HCT116 (cell line): ENCODE data around the gene DNTT. TPM values are rescaled to one million over a fixed set of nuclear protein-coding genes. Genes with fewer than 3 reads are reported as not detected.

Experiments used
- ATAC-seq: fragments of 200-7000 bp; cut with Tn5 transposase; 2 replicates; pipeline ENCODE4 v1.9.1; 2020; ENCODE audit warnings: mild to moderate bottlenecking, moderate library complexity
- BruUV-seq: library from RNA; stranded (reverse); fragments of 400-500 nt; replicated peaks from 2 replicates; lab custom pipeline; 2021; lab: Mats Ljungman, UMichigan
- CTCF ChIA-PET: fragments of 300-600 bp; sonication (Branson Sonifier 250); formaldehyde crosslinking; loops from one replicate; lab custom pipeline; 2021; ENCODE audit warnings: antibody characterized with exemption; lab: Charles Lee
- POLR2A ChIA-PET: fragments of 300-600, 350-600 bp; sonication (Branson Sonifier 250); formaldehyde crosslinking; loops from one replicate; lab custom pipeline; 2021; ENCODE audit warnings: antibody characterized with exemption; lab: Charles Lee
- RAD21 ChIA-PET, 2 experiments: fragments of 300-600 bp; sonication (Branson Sonifier 250); formaldehyde crosslinking; loops; one replicate each; lab custom pipeline; 2023; ENCODE audit warnings: low total read pairs in 2 of 2; ENCODE audit not compliant: uncharacterized antibody in 2 of 2, unreplicated experiment in 2 of 2, low non-redundant PET in 1 of 2; lab: Charles Lee
- DNase-seq: peaks from one replicate; pipeline ENCODE4 v3.0.0-alpha.2; 2010; ENCODE audit warnings: low read depth, low spot score
- H2AFZ ChIP-seq: fragments of 200-600 bp; shearing (Covaris generic), sonication (generic); 2 replicates; pipeline ENCODE4 v1.6.1; 2017; ENCODE audit warnings: low read depth, mixed run types, mixed read lengths, antibody characterized with exemption, low read length; ENCODE audit not compliant: poor library complexity, severe bottlenecking
- H3K27ac ChIP-seq: 2 replicates; pipeline ENCODE4 v1.5.1; 2012; ENCODE audit warnings: low read depth, low read length
- H3K27me3 ChIP-seq: fragments of 200-600 bp; sonication (generic); 2 replicates; pipeline ENCODE4 v1.6.1; 2016; ENCODE audit warnings: mixed run types, low read length, mixed read lengths; ENCODE audit not compliant: insufficient read depth
- H3K36me3 ChIP-seq, 2 experiments: fragments of 200-500 bp in 1 of 2; fragments of 200-600 bp in 1 of 2; sonication (Bioruptor generic) in 1 of 2; sonication (generic) in 1 of 2; 2 replicates each; pipeline versions ENCODE4 v1.5.1 to v1.6.1; 2014 to 2016; ENCODE audit warnings: low read length in 2 of 2, inconsistent platforms in 1 of 2, mixed read lengths in 1 of 2, mixed run types in 1 of 2; ENCODE audit not compliant: insufficient read depth in 2 of 2, control insufficient read depth in 1 of 2
- H3K4me1 ChIP-seq, 2 experiments: fragments of 200-600 bp in 1 of 2; sonication (generic) in 1 of 2; 2 replicates each; pipeline versions ENCODE4 v1.5.1 to v1.6.1; 2012 to 2017; ENCODE audit warnings: low read length in 2 of 2, inconsistent platforms in 1 of 2, mild to moderate bottlenecking in 1 of 2, mixed read lengths in 1 of 2, mixed run types in 1 of 2, moderate library complexity in 1 of 2; ENCODE audit not compliant: insufficient read depth in 2 of 2, control insufficient read depth in 1 of 2
- H3K4me2 ChIP-seq: fragments of 200-600 bp; sonication (generic); 2 replicates; pipeline ENCODE4 v1.6.1; 2017; ENCODE audit warnings: mixed run types, low read length, mixed read lengths
- H3K4me3 ChIP-seq, 2 experiments: fragments of 200-600 bp in 1 of 2; sonication (generic) in 1 of 2; replicated peaks in 1 of 2; 2 replicates each; pipeline ENCODE4 v1.5.1; 2011 to 2016; ENCODE audit warnings: low read length in 2 of 2, control low read depth in 1 of 2, low read depth in 1 of 2, mild to moderate bottlenecking in 1 of 2, mixed read lengths in 1 of 2, mixed run types in 1 of 2
- H3K79me2 ChIP-seq: fragments of 200-600 bp; sonication (generic); 2 replicates; pipeline ENCODE4 v1.6.1; 2017; ENCODE audit warnings: mild to moderate bottlenecking, mixed run types, low read length, moderate library complexity, mixed read lengths; ENCODE audit not compliant: insufficient read depth
- H3K9ac ChIP-seq: fragments of 200-600 bp; sonication (generic); 2 replicates; pipeline ENCODE4 v1.6.1; 2016; ENCODE audit warnings: low read length, mixed read lengths
- H3K9me2 ChIP-seq: fragments of 200-600 bp; sonication (generic), shearing (Covaris generic); 2 replicates; pipeline ENCODE4 v1.6.1; 2017; ENCODE audit warnings: mixed run types, mild to moderate bottlenecking, moderate library complexity; ENCODE audit not compliant: insufficient read depth
- H3K9me3 ChIP-seq, 2 experiments: fragments of 200-500 bp in 1 of 2; fragments of 200-600 bp in 1 of 2; sonication (Bioruptor generic) in 1 of 2; sonication (generic) in 1 of 2; 2 replicates each; pipeline ENCODE4 v1.6.1; 2014 to 2017; ENCODE audit warnings: low read length in 2 of 2, mixed read lengths in 2 of 2, inconsistent platforms in 1 of 2, low read depth in 1 of 2, mild to moderate bottlenecking in 1 of 2, mixed run types in 1 of 2, moderate library complexity in 1 of 2; ENCODE audit not compliant: control insufficient read depth in 1 of 2, insufficient read depth in 1 of 2
- H4K20me1 ChIP-seq: fragments of 200-600 bp; sonication (generic), shearing (Covaris generic); 2 replicates; pipeline ENCODE4 v1.6.1; 2017; ENCODE audit warnings: mixed run types, mild to moderate bottlenecking, moderate library complexity; ENCODE audit not compliant: insufficient read depth
- CBX3 ChIP-seq: IDR thresholded peaks from 2 replicates; pipeline ENCODE4 v1.6.1; 2012; ENCODE audit warnings: low read depth
- EGR1 ChIP-seq: IDR thresholded peaks from 2 replicates; pipeline ENCODE4 v1.6.1; 2012; ENCODE audit warnings: low read depth
- ELF1 ChIP-seq: IDR thresholded peaks from 2 replicates; pipeline ENCODE4 v1.6.1; 2012; ENCODE audit warnings: low read depth, borderline replicate concordance
- EZH2phosphoT487 ChIP-seq: fragments of 200-600 bp; IDR thresholded peaks from 2 replicates; pipeline ENCODE4 v1.6.1; 2018; ENCODE audit warnings: antibody characterized with exemption, borderline replicate concordance
- JUND ChIP-seq: IDR thresholded peaks from 2 replicates; pipeline ENCODE4 v1.6.1; 2012
- POLR2A ChIP-seq: IDR thresholded peaks from 2 replicates; pipeline ENCODE4 v1.7.0; 2011; ENCODE audit warnings: borderline replicate concordance; ENCODE audit not compliant: insufficient read depth, insufficient read length; ENCODE audit errors: extremely low read depth
- SIN3A ChIP-seq: IDR thresholded peaks from 2 replicates; pipeline ENCODE4 v1.6.1; 2012; ENCODE audit warnings: low read depth
- SRF ChIP-seq: IDR thresholded peaks from 2 replicates; pipeline ENCODE4 v1.6.1; 2012; ENCODE audit warnings: low read depth
- ZFX ChIP-seq: fragments of 450-650 bp; IDR thresholded peaks from 2 replicates; pipeline ENCODE4 v1.6.1; 2017
- ZNF274 ChIP-seq: fragments of 200-500 bp; sonication (Bioruptor generic); IDR thresholded peaks from 2 replicates; pipeline ENCODE4 v1.6.1; 2014; ENCODE audit warnings: mild to moderate bottlenecking, low read depth, low read length, inconsistent platforms
- intact Hi-C: fragments of 100-400 bp; cut with micrococcal nuclease; formaldehyde crosslinking; loops from 2 replicates; pipeline ENCODE4 v1.10.0; 2022
- total RNA-seq: library from RNA; stranded (reverse); gene quantifications from one replicate; pipeline ENCODE4 v1.2.1, GENCODE V29; 2021; ENCODE audit not compliant: unreplicated experiment
- TF ChIP-seq, protein P1 (sequence below): IDR thresholded peaks from 2 replicates; pipeline ENCODE4 v1.6.1; 2011; ENCODE audit warnings: mild to moderate bottlenecking, low read length, moderate library complexity; ENCODE audit not compliant: insufficient replicate concordance; ENCODE audit errors: extremely low read depth
- TF ChIP-seq, protein P2 (sequence below), 3 experiments: fragments of 200-600 bp in 1 of 3; sonication (generic) in 1 of 3; IDR thresholded peaks in 2 of 3; conservative IDR thresholded peaks in 1 of 3; 2 replicates each; pipeline ENCODE4 v1.5.1; 2012 to 2017; ENCODE audit warnings: low read depth in 2 of 3, low read length in 2 of 3, antibody characterized with exemption in 1 of 3, borderline replicate concordance in 1 of 3, control low read depth in 1 of 3, mild to moderate bottlenecking in 1 of 3, mixed read lengths in 1 of 3, mixed run types in 1 of 3, moderate library complexity in 1 of 3; ENCODE audit not compliant: insufficient read depth in 1 of 3
- TF ChIP-seq, protein P3 (sequence below): IDR thresholded peaks from 2 replicates; pipeline ENCODE4 v1.6.1; 2012; ENCODE audit warnings: low read depth

The DNTT gene
- total RNA-seq, 1 experiment from 2014 or later = not detected

DNA sequence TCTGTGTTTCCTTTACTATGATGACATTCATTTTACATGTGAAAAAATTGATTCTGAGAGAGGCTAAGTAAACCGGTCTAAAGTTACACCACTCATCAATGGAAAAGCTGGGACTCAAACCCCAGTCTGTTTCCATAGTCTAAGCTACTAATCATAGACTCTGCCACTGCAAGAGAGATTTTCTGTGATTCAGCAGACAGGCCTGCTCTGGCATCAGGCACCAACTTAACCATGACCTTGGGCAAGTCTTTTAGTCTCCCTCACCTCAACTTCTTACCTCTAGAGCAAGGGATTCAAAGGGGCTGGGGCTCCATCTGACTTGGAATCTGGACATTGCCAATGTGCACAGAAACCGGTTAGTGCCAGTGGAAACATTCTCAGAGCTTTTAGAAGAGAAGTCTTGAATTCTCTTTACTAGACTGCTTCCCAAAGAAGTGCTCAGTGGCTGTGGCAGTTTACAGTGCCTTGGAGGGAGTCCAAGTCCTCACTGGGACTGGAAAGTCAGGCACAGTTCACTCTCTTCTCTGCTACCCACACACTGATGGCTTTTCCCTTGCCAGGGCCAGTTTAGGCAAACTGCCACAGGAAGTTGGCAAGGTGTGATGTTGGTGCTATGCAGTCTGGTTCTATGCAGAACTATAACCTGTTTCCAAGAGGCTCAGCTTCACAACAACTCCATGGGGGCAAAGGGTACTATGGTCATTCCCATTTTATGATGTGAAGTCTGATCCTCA lies 28.4 kb upstream of the DNTT start:
- H3K4me1 ChIP-seq = peaks cover 4% of the 10 kb centered on the region in 2 experiments; a peak in 3 of 4 replicates
- no peak overlapping the region for H2AFZ ChIP-seq
- H4K20me1 ChIP-seq = no peaks in the 10 kb centered on the region
- TF ChIP-seq EGR1 (no peak), ZNF274 (no peak), SIN3A (no peak), CBX3 (no peak), ELF1 (no peak)
- TF ChIP-seq, protein P1, sequence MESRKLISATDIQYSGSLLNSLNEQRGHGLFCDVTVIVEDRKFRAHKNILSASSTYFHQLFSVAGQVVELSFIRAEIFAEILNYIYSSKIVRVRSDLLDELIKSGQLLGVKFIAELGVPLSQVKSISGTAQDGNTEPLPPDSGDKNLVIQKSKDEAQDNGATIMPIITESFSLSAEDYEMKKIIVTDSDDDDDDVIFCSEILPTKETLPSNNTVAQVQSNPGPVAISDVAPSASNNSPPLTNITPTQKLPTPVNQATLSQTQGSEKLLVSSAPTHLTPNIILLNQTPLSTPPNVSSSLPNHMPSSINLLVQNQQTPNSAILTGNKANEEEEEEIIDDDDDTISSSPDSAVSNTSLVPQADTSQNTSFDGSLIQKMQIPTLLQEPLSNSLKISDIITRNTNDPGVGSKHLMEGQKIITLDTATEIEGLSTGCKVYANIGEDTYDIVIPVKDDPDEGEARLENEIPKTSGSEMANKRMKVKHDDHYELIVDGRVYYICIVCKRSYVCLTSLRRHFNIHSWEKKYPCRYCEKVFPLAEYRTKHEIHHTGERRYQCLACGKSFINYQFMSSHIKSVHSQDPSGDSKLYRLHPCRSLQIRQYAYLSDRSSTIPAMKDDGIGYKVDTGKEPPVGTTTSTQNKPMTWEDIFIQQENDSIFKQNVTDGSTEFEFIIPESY = no peak
- no TSS peak for BruUV-seq
- H3K9me2 ChIP-seq = no peaks in the 10 kb centered on the region
- no peak overlapping the region for H3K9ac ChIP-seq
- H3K4me3 ChIP-seq = no peak overlapping the region
- intact Hi-C loops = no loop called here
- no peaks in the 10 kb centered on the region for H3K79me2 ChIP-seq
- no peaks in the 10 kb centered on the region for H3K36me3 ChIP-seq
- ChIA-PET CTCF (no interaction called here), RAD21 (no interaction called here), POLR2A (no interaction called here)
- no peak overlapping the region for H3K4me2 ChIP-seq
- ATAC-seq = no peak
- H3K27ac ChIP-seq = no peak overlapping the region
- H3K9me3 ChIP-seq = no peaks in the 10 kb centered on the region
- no peak for DNase-seq
- H3K27me3 ChIP-seq = no peaks in the 10 kb centered on the region

DNA sequence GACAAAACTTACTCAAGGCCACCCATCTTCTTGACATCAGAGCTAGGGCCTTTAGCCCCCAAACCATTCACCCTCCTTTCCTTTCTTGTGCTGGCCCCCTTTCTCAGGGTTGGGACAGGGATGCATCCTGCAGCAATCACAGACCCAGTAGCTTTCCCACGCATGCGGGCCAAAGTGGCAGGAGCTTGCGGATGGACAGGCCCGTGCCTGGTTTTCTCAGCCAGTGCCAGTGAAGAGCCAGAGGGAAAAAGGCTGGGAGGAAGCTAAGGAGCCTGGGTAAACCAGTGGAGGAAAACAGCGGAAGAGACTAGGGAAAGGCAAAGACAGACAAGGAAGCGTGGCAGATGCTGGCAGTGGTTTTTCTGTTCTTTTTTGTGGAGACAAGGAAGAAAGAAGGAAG lies 27.8 kb upstream of the DNTT start:
- RAD21 ChIA-PET = no interaction called here
- no peaks in the 10 kb centered on the region for H3K9me2 ChIP-seq
- no peak overlapping the region for H2AFZ ChIP-seq
- no peak overlapping the region for H3K4me3 ChIP-seq
- H3K4me1 ChIP-seq = peaks cover under 1 to 7% of the 10 kb centered on the region in 2 experiments; a peak in 2 of 4 replicates
- H3K4me2 ChIP-seq = no peak overlapping the region
- ATAC-seq (no peak), DNase-seq (no peak)
- H4K20me1 ChIP-seq = no peaks in the 10 kb centered on the region
- intact Hi-C loops = no loop called here
- BruUV-seq = no TSS peak
- POLR2A ChIA-PET = no interaction called here
- no peak overlapping the region for H3K27ac ChIP-seq
- no peaks in the 10 kb centered on the region for H3K36me3 ChIP-seq
- H3K9me3 ChIP-seq = no peaks in the 10 kb centered on the region
- no peaks in the 10 kb centered on the region for H3K27me3 ChIP-seq
- no peak overlapping the region for H3K9ac ChIP-seq
- CTCF ChIA-PET = no interaction called here
- no peaks in the 10 kb centered on the region for H3K79me2 ChIP-seq
- TF ChIP-seq EZH2phosphoT487 (no peak), SIN3A (no peak), SRF (no peak), ZFX (no peak), POLR2A (no peak), JUND (no peak), EGR1 (no peak)
- TF ChIP-seq, protein P2, sequence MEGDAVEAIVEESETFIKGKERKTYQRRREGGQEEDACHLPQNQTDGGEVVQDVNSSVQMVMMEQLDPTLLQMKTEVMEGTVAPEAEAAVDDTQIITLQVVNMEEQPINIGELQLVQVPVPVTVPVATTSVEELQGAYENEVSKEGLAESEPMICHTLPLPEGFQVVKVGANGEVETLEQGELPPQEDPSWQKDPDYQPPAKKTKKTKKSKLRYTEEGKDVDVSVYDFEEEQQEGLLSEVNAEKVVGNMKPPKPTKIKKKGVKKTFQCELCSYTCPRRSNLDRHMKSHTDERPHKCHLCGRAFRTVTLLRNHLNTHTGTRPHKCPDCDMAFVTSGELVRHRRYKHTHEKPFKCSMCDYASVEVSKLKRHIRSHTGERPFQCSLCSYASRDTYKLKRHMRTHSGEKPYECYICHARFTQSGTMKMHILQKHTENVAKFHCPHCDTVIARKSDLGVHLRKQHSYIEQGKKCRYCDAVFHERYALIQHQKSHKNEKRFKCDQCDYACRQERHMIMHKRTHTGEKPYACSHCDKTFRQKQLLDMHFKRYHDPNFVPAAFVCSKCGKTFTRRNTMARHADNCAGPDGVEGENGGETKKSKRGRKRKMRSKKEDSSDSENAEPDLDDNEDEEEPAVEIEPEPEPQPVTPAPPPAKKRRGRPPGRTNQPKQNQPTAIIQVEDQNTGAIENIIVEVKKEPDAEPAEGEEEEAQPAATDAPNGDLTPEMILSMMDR (IDR thresholded peaks at IDR 0.05 in 2 of 3, conservative IDR thresholded peaks at IDR 0.05 in 1 of 3; ENCODE audit: borderline replicate concordance in 1 of 3, insufficient read depth in 1 of 3, low read depth in 2 of 3, low read length in 2 of 3) = no peak
- TF ChIP-seq, protein P3, sequence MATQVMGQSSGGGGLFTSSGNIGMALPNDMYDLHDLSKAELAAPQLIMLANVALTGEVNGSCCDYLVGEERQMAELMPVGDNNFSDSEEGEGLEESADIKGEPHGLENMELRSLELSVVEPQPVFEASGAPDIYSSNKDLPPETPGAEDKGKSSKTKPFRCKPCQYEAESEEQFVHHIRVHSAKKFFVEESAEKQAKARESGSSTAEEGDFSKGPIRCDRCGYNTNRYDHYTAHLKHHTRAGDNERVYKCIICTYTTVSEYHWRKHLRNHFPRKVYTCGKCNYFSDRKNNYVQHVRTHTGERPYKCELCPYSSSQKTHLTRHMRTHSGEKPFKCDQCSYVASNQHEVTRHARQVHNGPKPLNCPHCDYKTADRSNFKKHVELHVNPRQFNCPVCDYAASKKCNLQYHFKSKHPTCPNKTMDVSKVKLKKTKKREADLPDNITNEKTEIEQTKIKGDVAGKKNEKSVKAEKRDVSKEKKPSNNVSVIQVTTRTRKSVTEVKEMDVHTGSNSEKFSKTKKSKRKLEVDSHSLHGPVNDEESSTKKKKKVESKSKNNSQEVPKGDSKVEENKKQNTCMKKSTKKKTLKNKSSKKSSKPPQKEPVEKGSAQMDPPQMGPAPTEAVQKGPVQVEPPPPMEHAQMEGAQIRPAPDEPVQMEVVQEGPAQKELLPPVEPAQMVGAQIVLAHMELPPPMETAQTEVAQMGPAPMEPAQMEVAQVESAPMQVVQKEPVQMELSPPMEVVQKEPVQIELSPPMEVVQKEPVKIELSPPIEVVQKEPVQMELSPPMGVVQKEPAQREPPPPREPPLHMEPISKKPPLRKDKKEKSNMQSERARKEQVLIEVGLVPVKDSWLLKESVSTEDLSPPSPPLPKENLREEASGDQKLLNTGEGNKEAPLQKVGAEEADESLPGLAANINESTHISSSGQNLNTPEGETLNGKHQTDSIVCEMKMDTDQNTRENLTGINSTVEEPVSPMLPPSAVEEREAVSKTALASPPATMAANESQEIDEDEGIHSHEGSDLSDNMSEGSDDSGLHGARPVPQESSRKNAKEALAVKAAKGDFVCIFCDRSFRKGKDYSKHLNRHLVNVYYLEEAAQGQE = no peak
